Liver (tissue), 9 donors: ENCODE measurements around the gene CTTN. TPM values are rescaled to one million over a fixed set of nuclear protein-coding genes. Genes with fewer than 3 reads are reported as not detected.

Experiments used
- DNase-seq: peaks from one replicate; pipeline ENCODE4 v3.0.0-alpha.2; 2017; ENCODE audit warnings: low spot score
- H3K27ac ChIP-seq, 2 donors: one replicate each; pipeline ENCODE4 v1.7.0; 2013; ENCODE audit warnings: inconsistent platforms in 2 of 2, low read length in 2 of 2, control low read depth in 1 of 2, low read depth in 1 of 2, mild to moderate bottlenecking in 1 of 2
- H3K27me3 ChIP-seq, 4 donors: one replicate each; pipeline versions ENCODE4 v1.6.1 to v1.7.0; 2013; ENCODE audit warnings: low read length in 3 of 4, inconsistent platforms in 1 of 4, mild to moderate bottlenecking in 1 of 4, moderate library complexity in 1 of 4; ENCODE audit not compliant: control insufficient read depth in 4 of 4, insufficient read depth in 4 of 4
- H3K36me3 ChIP-seq, 4 donors: one replicate each; pipeline versions ENCODE4 v1.6.1 to v1.7.0; 2013; ENCODE audit warnings: low read length in 3 of 4, mild to moderate bottlenecking in 3 of 4, low read depth in 1 of 4, moderate library complexity in 1 of 4; ENCODE audit not compliant: control insufficient read depth in 4 of 4, insufficient read depth in 3 of 4
- H3K4me1 ChIP-seq, 4 donors: one replicate each; pipeline versions ENCODE4 v1.6.1 to v1.7.0; 2013; ENCODE audit warnings: low read length in 3 of 4, mild to moderate bottlenecking in 3 of 4, moderate library complexity in 1 of 4; ENCODE audit not compliant: control insufficient read depth in 4 of 4, insufficient read depth in 4 of 4
- H3K4me3 ChIP-seq, 3 donors: one replicate each; pipeline versions ENCODE4 v1.6.1 to v1.7.0; 2013; ENCODE audit warnings: low read length in 3 of 3, control low read depth in 1 of 3, low read depth in 1 of 3, mild to moderate bottlenecking in 1 of 3
- H3K9ac ChIP-seq, 2 donors: one replicate each; pipeline ENCODE4 v1.7.0; 2013; ENCODE audit warnings: low read length in 2 of 2, mild to moderate bottlenecking in 2 of 2, moderate library complexity in 2 of 2, control low read depth in 1 of 2, low read depth in 1 of 2
- H3K9me3 ChIP-seq, 4 donors: one replicate each; pipeline versions ENCODE4 v1.6.1 to v1.7.0; 2013; ENCODE audit warnings: low read length in 3 of 4; ENCODE audit not compliant: control insufficient read depth in 4 of 4
- EGR1 ChIP-seq, 2 donors: IDR thresholded peaks; 2 replicates each; pipeline ENCODE4 v1.6.1; 2016 to 2018; ENCODE audit warnings: antibody characterized with exemption in 2 of 2, low read depth in 2 of 2
- FOXA1 ChIP-seq: IDR thresholded peaks from 2 replicates; pipeline ENCODE4 v1.6.1; 2016; ENCODE audit warnings: antibody characterized with exemption
- FOXA2 ChIP-seq: IDR thresholded peaks from 2 replicates; pipeline ENCODE4 v1.6.1; 2016; ENCODE audit warnings: antibody characterized with exemption
- GABPA ChIP-seq, 2 donors: IDR thresholded peaks in 1 of 2; conservative IDR thresholded peaks in 1 of 2; 2 replicates each; pipeline ENCODE4 v1.6.1; 2016; ENCODE audit warnings: antibody characterized with exemption in 2 of 2, mild to moderate bottlenecking in 1 of 2, moderate library complexity in 1 of 2
- HNF4A ChIP-seq, 2 donors: conservative IDR thresholded peaks; 2 replicates each; pipeline ENCODE4 v1.6.1; 2016; ENCODE audit warnings: antibody characterized with exemption in 2 of 2, mild to moderate bottlenecking in 2 of 2
- HNF4G ChIP-seq: IDR thresholded peaks from 2 replicates; pipeline ENCODE4 v1.6.1; 2016; ENCODE audit warnings: antibody characterized with exemption
- JUND ChIP-seq, 2 donors: IDR thresholded peaks; 2 replicates each; pipeline ENCODE4 v1.6.1; 2016; ENCODE audit warnings: antibody characterized with exemption in 2 of 2
- NR2F2 ChIP-seq: IDR thresholded peaks from 2 replicates; pipeline ENCODE4 v1.6.1; 2016; ENCODE audit warnings: antibody characterized with exemption
- RAD21 ChIP-seq, 2 donors: IDR thresholded peaks; 2 replicates each; pipeline ENCODE4 v1.6.1; 2016; ENCODE audit warnings: antibody characterized with exemption in 2 of 2, mild to moderate bottlenecking in 2 of 2
- RXRA ChIP-seq, 2 donors: IDR thresholded peaks; 2 replicates each; pipeline ENCODE4 v1.6.1; 2017 to 2018; ENCODE audit warnings: antibody characterized with exemption in 2 of 2, mild to moderate bottlenecking in 1 of 2
- SP1 ChIP-seq: IDR thresholded peaks from 2 replicates; pipeline ENCODE4 v1.6.1; 2018; ENCODE audit warnings: antibody characterized with exemption, mild to moderate bottlenecking
- TAF1 ChIP-seq: conservative IDR thresholded peaks from 2 replicates; pipeline ENCODE4 v1.6.1; 2016; ENCODE audit warnings: antibody characterized with exemption, mild to moderate bottlenecking
- YY1 ChIP-seq: IDR thresholded peaks from 2 replicates; pipeline ENCODE4 v1.6.1; 2016; ENCODE audit warnings: antibody characterized with exemption, mild to moderate bottlenecking
- WGBS: extraction: QIAGEN DNeasy Blood & Tissue Kit; methylation state at CpG from one replicate; pipeline ENCODE4 v1.1.7; 2013; 5-methylcytosine and 5-hydroxymethylcytosine counted together
- polyA plus RNA-seq, 2 donors: library from polyadenylated mRNA; stranded (reverse) in 1 of 2; unstranded in 1 of 2; fragments of 200-250 nt in 1 of 2; fragments of >200 nt in 1 of 2; fragmentation: Nextera tagmentation in 1 of 2; extraction: Ambion mirVana in 1 of 2; gene quantifications; one replicate each; pipeline versions ENCODE4 v1.2.1 to v1.2.3, GENCODE V29; 2013 to 2015
- total RNA-seq, 2 donors: library from RNA; depleted of rRNA; stranded (reverse); fragments of >200 nt; gene quantifications; one replicate each; pipeline ENCODE4 v1.2.3, GENCODE V29; 2014
- TF ChIP-seq, protein P1 (sequence below): IDR thresholded peaks from 2 replicates; pipeline ENCODE4 v1.6.1; 2016; ENCODE audit warnings: antibody characterized with exemption
- TF ChIP-seq, protein P2 (sequence below): IDR thresholded peaks from 2 replicates; pipeline ENCODE4 v1.6.1; 2016; ENCODE audit warnings: antibody characterized with exemption
- TF ChIP-seq, protein P3 (sequence below): fragments of 150-350 bp; IDR thresholded peaks from 2 replicates; pipeline ENCODE4 v1.5.1; 2017; ENCODE audit warnings: improper control_type of control experiment, low read depth, low read length; ENCODE audit not compliant: missing input control
- TF ChIP-seq, protein P4 (sequence below): IDR thresholded peaks from 2 replicates; pipeline ENCODE4 v1.6.1; 2016; ENCODE audit warnings: antibody characterized with exemption, mild to moderate bottlenecking
- TF ChIP-seq, protein P5 (sequence below): IDR thresholded peaks from 2 replicates; pipeline ENCODE4 v1.6.1; 2016; ENCODE audit warnings: antibody characterized with exemption
- donor health status: healthy.
- donor health status: healthy.
- donor health status: healthy.
- donor health status: healthy.
- donor health status: healthy.

The CTTN gene
- total and polyA plus RNA-seq, 4 donors, result 38.7 to 136 (median 45.4) TPM

DNA sequence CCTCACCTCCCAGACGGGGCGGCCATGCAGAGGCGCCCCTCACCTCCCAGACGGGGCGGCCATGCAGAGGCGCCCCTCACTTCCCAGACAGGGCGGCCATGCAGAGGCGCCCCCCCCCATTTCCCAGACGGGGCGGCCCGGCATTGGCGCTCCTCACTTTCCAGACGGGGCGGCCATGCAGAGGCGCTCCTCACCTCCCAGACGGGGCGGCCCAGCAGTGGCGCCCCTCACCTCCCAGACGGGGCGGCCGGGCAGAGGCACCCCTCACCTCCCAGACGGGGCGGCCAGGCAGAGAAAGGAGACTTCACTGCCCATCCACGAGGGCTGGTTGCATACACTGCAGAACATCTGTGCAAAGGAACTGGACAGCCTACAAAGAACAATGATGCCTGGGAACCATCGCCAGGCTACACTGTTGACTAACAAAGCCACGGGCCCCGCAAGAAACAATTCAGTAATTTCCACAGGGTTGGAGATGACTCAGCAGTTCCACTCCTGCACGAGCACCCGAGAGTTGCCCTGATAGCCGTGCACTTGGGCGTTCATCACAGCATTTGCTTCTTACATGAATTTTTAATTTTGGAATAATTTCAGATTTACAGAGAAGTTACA, 58.7 kb downstream of the CTTN start:
- 87% methylated on average over 31 of the region's 31 CpGs for WGBS
- H3K4me1 ChIP-seq, result no peaks in the 10 kb centered on the region
- DNase-seq, result no peak
- no peaks in the 10 kb centered on the region for H3K27me3 ChIP-seq
- no peak overlapping the region for H3K27ac ChIP-seq
- no peaks in the 10 kb centered on the region for H3K9me3 ChIP-seq
- H3K36me3 ChIP-seq, result no peaks in the 10 kb centered on the region
- no peak overlapping the region for H3K4me3 ChIP-seq
- H3K9ac ChIP-seq, result no peak overlapping the region
- no peak for TF ChIP-seq HNF4G
- no peak for TF ChIP-seq SP1
- TF ChIP-seq YY1, result no peak
- no peak for TF ChIP-seq RXRA (IDR thresholded peaks at IDR 0.05)
- no peak for TF ChIP-seq FOXA1
- TF ChIP-seq, protein P1, sequence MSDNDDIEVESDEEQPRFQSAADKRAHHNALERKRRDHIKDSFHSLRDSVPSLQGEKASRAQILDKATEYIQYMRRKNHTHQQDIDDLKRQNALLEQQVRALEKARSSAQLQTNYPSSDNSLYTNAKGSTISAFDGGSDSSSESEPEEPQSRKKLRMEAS, result no peak
- TF ChIP-seq NR2F2, result no peak
- TF ChIP-seq, protein P2, sequence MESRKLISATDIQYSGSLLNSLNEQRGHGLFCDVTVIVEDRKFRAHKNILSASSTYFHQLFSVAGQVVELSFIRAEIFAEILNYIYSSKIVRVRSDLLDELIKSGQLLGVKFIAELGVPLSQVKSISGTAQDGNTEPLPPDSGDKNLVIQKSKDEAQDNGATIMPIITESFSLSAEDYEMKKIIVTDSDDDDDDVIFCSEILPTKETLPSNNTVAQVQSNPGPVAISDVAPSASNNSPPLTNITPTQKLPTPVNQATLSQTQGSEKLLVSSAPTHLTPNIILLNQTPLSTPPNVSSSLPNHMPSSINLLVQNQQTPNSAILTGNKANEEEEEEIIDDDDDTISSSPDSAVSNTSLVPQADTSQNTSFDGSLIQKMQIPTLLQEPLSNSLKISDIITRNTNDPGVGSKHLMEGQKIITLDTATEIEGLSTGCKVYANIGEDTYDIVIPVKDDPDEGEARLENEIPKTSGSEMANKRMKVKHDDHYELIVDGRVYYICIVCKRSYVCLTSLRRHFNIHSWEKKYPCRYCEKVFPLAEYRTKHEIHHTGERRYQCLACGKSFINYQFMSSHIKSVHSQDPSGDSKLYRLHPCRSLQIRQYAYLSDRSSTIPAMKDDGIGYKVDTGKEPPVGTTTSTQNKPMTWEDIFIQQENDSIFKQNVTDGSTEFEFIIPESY, result no peak
- TF ChIP-seq, protein P3, sequence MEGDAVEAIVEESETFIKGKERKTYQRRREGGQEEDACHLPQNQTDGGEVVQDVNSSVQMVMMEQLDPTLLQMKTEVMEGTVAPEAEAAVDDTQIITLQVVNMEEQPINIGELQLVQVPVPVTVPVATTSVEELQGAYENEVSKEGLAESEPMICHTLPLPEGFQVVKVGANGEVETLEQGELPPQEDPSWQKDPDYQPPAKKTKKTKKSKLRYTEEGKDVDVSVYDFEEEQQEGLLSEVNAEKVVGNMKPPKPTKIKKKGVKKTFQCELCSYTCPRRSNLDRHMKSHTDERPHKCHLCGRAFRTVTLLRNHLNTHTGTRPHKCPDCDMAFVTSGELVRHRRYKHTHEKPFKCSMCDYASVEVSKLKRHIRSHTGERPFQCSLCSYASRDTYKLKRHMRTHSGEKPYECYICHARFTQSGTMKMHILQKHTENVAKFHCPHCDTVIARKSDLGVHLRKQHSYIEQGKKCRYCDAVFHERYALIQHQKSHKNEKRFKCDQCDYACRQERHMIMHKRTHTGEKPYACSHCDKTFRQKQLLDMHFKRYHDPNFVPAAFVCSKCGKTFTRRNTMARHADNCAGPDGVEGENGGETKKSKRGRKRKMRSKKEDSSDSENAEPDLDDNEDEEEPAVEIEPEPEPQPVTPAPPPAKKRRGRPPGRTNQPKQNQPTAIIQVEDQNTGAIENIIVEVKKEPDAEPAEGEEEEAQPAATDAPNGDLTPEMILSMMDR, result no peak
- no peak for TF ChIP-seq TAF1
- TF ChIP-seq, protein P4, sequence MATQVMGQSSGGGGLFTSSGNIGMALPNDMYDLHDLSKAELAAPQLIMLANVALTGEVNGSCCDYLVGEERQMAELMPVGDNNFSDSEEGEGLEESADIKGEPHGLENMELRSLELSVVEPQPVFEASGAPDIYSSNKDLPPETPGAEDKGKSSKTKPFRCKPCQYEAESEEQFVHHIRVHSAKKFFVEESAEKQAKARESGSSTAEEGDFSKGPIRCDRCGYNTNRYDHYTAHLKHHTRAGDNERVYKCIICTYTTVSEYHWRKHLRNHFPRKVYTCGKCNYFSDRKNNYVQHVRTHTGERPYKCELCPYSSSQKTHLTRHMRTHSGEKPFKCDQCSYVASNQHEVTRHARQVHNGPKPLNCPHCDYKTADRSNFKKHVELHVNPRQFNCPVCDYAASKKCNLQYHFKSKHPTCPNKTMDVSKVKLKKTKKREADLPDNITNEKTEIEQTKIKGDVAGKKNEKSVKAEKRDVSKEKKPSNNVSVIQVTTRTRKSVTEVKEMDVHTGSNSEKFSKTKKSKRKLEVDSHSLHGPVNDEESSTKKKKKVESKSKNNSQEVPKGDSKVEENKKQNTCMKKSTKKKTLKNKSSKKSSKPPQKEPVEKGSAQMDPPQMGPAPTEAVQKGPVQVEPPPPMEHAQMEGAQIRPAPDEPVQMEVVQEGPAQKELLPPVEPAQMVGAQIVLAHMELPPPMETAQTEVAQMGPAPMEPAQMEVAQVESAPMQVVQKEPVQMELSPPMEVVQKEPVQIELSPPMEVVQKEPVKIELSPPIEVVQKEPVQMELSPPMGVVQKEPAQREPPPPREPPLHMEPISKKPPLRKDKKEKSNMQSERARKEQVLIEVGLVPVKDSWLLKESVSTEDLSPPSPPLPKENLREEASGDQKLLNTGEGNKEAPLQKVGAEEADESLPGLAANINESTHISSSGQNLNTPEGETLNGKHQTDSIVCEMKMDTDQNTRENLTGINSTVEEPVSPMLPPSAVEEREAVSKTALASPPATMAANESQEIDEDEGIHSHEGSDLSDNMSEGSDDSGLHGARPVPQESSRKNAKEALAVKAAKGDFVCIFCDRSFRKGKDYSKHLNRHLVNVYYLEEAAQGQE, result no peak
- no peak for TF ChIP-seq FOXA2
- TF ChIP-seq RAD21 (IDR thresholded peaks at IDR 0.05), result no peak
- no peak for TF ChIP-seq HNF4A (conservative IDR thresholded peaks at IDR 0.05)
- no peak for TF ChIP-seq EGR1 (IDR thresholded peaks at IDR 0.05; ENCODE audit: low read depth in 2 of 2)
- TF ChIP-seq, protein P5, sequence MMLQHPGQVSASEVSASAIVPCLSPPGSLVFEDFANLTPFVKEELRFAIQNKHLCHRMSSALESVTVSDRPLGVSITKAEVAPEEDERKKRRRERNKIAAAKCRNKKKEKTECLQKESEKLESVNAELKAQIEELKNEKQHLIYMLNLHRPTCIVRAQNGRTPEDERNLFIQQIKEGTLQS, result no peak
- no peak for TF ChIP-seq JUND (IDR thresholded peaks at IDR 0.05)
- TF ChIP-seq GABPA (IDR thresholded peaks at IDR 0.05 in 1 of 2, conservative IDR thresholded peaks at IDR 0.05 in 1 of 2), result no peak
